Dermis microvascular lymphatic vessel endothelial cell (primary cell): ENCODE data around the gene AZU1. TPM values are rescaled to one million over a fixed set of nuclear protein-coding genes. Genes with fewer than 3 reads are reported as not detected.
"Not testable (repeated sequence)": the region's sequence is repeated elsewhere in the genome, so short reads cannot be mapped to it uniquely, and the experiment has no call there.

Experiments used
- DNase-seq, 2 donors: peaks; one replicate each; pipeline versions ENCODE4 v3.0.0 to v3.0.0-alpha.2; 2010; ENCODE audit warnings: low read depth in 2 of 2
- total RNA-seq: library from RNA; depleted of rRNA; stranded (reverse); fragments of >200 nt; gene quantifications from 2 replicates; pipeline ENCODE4 v1.2.1, GENCODE V29; 2014

AZU1 gene
- total RNA-seq, 1 donor from 2014 or later = not detected

DNA sequence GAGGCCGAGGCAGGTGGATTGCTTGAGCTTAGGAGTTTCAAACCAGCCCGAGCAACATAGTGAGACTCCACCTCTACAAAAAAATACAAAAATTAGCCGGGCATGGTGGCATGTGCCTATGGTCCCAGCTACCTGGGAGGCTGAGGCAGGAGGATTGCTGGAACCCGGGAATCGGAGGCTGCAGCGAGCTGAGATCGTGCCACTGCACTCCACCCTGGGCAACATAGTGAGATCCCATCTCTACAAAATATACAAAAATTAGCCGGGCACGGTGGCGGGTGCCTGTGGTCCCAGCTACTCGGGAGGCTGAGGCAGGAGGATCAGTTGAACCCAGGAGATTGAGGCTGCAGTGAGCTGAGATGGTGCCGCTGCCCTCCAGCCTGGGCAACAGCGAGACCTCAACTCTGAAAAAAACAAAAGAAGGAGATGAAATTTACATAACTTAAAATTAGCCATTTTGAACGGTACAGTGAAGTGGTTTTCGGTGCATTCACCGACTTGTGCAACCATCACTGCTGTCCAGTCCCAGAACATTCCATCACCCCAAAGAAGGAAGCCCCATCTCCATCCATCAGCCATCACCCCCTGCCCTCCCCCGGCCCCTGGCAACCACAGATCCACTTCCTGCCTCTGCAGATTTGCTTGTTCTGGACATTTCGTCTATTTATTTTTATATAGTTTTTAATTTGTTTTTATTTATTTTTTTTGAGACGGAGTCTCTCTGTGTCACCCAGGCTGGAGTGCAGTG, 1.6 kb upstream of the AZU1 start:
- no peak for DNase-seq

- no peak for DNase-seq
Observed at GRCh38 chr19:827314-827709, 325 bp upstream of the AZU1 start.

- no peak for DNase-seq
Observed at GRCh38 chr19:829129-829758, 1.6 kb downstream of the AZU1 start.

DNA sequence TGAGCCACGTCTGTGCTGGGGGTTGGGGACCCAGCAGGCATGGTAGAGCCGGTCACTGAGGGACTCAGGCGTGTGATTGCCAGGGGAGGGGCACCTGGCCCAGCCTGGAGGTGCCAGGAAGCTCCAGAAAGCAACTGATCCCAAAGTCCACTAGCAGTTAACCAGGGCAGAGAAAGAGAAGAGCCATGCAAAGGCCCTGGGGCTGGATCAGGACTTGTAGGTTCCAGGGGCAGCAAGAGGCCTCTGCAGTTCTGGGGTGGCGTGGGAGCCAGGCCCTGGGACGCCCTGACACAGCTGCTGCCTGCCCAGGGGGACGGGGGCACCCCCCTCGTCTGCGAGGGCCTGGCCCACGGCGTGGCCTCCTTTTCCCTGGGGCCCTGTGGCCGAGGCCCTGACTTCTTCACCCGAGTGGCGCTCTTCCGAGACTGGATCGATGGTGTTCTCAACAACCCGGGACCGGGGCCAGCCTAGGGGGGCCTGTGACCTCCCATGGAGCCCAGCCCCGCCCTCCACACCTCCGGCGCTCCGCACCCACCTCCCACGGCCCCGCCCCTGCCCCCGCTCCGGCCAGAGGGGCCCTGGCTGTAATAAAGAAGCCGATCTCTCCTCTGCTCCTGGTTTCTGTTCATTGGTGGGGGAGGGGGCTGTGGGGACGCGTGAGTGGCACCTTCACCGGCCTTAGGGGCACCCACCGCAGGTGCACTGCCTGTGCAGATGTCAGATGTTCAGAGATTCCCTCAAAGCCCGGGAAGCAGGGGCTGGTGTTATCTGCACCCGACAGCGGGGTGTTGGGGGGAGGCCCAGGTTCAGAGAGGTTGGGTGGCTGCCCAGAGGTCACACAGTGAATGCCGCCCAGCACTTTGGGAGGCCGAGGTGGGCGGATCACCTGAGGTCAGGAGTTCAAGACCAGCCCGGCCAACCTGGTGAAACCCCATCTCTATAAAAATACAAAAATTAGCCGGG, 4.1 kb downstream of the AZU1 start:
- no peak for DNase-seq

GRCh38 chr19:834216-834615, 6.6 kb downstream of the AZU1 start:
- no peak for DNase-seq

- no peak for DNase-seq
Observed at GRCh38 chr19:835210-835810, 7.7 kb downstream of the AZU1 start.

- DNase-seq = no peak
Observed at GRCh38 chr19:840519-841206, 13.0 kb downstream of the AZU1 start, which contains the start of gene PRTN3. TSS of gene PRTN3 (plus strand) at chr19:840999. CDS start at chr19:841009, 10 bp downstream.

DNA sequence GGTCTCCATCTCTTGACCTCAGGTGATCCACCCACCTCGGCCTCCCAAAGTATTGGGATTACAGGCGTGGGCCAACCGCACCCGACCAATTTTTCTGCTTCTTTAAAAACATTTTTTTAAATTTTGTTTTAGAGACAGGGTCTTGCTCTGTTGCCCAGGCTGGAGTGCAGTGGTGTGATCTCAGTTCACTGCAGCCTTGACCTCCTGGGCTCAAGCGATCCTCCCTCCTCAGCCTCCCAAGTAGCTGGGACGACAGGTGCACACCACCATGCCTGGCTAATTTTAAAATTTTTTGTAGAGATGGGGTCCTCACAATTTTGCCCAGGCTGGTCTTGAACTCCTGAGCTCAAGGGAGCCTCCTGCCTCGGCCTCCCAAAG, 15.2 kb downstream of the AZU1 start:
- not testable (repeated sequence) for DNase-seq

DNA sequence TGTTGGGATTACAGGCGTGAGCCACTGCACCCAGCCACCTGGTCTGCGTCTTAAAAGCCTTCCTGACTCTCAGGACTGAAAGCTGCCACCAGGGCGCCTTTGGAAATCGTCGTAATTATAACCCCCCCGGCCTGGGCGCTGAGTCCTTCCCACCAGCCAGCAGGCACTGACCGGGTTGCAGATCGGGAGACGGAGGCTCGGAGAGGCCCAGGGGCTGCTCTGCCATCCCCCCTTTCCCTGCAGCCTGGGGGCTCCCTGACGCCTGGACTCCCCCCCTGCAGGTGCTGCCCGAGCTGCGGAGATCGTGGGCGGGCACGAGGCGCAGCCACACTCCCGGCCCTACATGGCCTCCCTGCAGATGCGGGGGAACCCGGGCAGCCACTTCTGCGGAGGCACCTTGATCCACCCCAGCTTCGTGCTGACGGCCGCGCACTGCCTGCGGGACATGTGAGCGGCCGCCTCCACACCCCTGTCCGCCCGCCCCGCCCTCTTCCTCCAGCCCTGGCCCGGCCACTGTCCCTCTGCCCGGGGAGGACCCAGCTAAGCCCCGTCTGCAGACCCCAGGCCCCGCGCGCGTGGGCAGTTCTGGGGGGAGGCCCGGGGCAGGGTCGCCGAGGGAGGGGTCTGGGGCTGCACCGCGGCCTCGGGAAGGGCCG, 15.7 kb downstream of the AZU1 start:
- no peak for DNase-seq

GRCh38 chr19:843836-844545, 16.4 kb downstream of the AZU1 start:
- no peak for DNase-seq

DNA sequence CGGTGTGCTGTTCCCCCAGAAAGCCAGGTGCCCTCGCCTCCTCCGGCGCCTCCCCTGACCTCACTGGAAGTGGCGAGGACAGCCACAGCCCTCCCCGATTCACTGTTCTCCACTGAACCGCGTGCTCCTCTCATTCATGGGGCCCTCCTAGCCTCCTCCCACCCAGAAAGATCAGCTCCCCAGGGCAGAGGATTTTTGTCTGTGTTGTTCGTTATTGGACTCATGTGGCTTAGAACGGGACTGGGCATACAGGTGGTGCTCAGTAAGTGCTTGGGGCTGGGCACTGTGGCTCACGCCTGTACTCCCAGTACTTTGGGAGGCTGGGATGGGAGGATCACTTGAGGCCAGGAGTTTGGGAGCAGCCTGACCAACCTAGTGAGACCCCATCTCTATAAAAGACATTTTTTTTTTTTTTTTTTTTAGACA, 16.9 kb downstream of the AZU1 start:
- DNase-seq = no peak

DNA sequence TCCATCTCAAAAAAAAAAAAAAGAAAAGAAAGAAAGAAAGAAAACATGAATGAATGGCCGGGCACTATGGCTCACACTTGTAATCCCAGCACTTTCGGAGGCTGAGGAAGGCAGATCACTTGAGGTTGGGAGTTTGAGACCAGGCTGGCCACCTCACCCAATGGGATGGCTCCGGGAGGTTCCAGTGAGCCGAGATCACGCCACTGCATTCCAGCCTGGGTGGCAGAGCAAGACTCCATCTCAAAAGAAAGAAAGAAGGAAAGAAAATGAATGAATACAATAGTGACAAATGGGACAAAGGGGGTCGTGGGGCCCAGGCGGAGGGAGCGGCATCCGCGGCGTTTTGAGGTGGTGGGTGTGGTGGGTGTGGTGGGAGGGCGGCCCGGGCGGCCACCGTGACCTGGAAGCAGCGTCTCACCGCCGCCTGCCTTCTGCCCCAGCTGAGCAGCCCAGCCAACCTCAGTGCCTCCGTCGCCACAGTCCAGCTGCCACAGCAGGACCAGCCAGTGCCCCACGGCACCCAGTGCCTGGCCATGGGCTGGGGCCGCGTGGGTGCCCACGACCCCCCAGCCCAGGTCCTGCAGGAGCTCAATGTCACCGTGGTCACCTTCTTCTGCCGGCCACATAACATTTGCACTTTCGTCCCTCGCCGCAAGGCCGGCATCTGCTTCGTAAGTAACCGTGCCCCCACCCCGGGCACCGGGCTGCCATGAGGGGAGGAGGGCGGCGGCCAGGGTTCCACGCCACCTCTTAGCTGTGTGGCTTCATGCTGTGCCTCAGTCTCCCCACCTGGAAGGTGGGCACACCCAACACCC, 18.3 kb downstream of the AZU1 start:
- DNase-seq = no peak

- DNase-seq = no peak
Observed at GRCh38 chr19:848386-848921, 20.8 kb downstream of the AZU1 start.

DNA sequence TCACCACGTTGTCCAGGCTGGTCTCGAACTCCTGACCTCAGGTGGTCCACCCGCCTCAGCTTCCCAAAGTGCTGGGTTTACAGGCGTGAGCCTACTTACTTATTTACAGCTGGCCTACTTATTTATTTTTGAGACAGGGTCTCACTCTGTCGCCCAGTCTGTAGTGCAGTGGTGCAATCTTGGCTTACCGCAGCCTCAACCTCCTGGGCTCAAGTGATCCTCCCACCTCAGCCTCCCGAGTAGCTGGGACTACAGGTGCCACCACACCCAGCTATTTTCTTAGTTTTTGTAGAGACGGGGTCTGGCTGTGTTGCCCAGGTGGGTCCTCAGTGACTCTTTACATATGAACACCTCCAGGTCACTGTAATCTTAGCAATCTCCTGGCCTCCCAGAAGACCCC, 21.6 kb downstream of the AZU1 start:
- not testable (repeated sequence) for DNase-seq

- DNase-seq = no peak
Observed at GRCh38 chr19:850221-850978, 22.8 kb downstream of the AZU1 start.

GRCh38 chr19:850979-851335, 23.3 kb downstream of the AZU1 start:
- no peak for DNase-seq

- DNase-seq = no peak
Observed at GRCh38 chr19:852136-853013, 24.7 kb downstream of the AZU1 start, which contains the start of gene ELANE. TSS of gene ELANE (plus strand) at chr19:852303. CDS start at chr19:852329, 26 bp downstream.
